HepG2 (cell line): ENCODE data around the gene CAPZA2. TPM values are rescaled to one million over a fixed set of nuclear protein-coding genes. Genes with fewer than 3 reads are reported as not detected.

Source experiments
- ATAC-seq: fragments of 200-7000 bp; cut with Tn5 transposase; 3 replicates; pipeline ENCODE4 v1.9.1; 2020; ENCODE audit warnings: mild to moderate bottlenecking, moderate library complexity
- BruUV-seq: library from RNA; stranded (reverse); fragments of 400-500 nt; replicated peaks from 2 replicates; lab custom pipeline; 2021; lab: Mats Ljungman, UMichigan
- CTCF ChIA-PET: fragments of 300-600 bp; formaldehyde crosslinking; extraction: SDS; loops from one replicate; lab custom pipeline; 2021; ENCODE audit warnings: low total read pairs, inconsistent platforms, low intra/inter-chr PET ratio; lab: Yijun Ruan, JAX
- POLR2A ChIA-PET: fragments of 350-600 bp; sonication (Branson Sonifier 250); formaldehyde crosslinking; loops from one replicate; lab custom pipeline; 2020; ENCODE audit warnings: antibody characterized with exemption, inconsistent platforms; lab: Yijun Ruan, JAX
- DNase-seq: peaks from one replicate; pipeline ENCODE4 v3.0.0-alpha.2; 2015; ENCODE audit warnings: low spot score
- FAIRE-seq: peaks from 3 replicates; lab custom pipeline; 2011; peaks lifted over from hg19 to GRCh38; lab: Jason Lieb, UNC
- H2AFZ ChIP-seq: one replicate; pipeline ENCODE4 v1.6.1; 2011; ENCODE audit warnings: low read length, inconsistent platforms
- H3K27ac ChIP-seq: fragments of 300-600 bp; 3 replicates; pipeline ENCODE4 v1.8.0; 2011; ENCODE audit warnings: mixed run types, mild to moderate bottlenecking, mixed read lengths, low read length, inconsistent platforms; ENCODE audit not compliant: insufficient read depth; ENCODE audit errors: extremely low read length
- H3K27me3 ChIP-seq, 2 experiments: fragments of 200-600 bp in 1 of 2; 2 replicates in 1 of 2; 3 replicates in 1 of 2; pipeline versions ENCODE4 v1.6.0 to v1.8.0; 2011; ENCODE audit warnings: low read length in 2 of 2, mild to moderate bottlenecking in 2 of 2, moderate library complexity in 2 of 2, inconsistent platforms in 1 of 2; ENCODE audit not compliant: insufficient read depth in 2 of 2, control insufficient read depth in 1 of 2
- H3K36me3 ChIP-seq, 2 experiments: fragments of 200-600 bp in 1 of 2; replicated peaks in 1 of 2; 2 replicates in 1 of 2; 3 replicates in 1 of 2; pipeline versions ENCODE4 v1.5.1 to v1.8.0; 2011; ENCODE audit warnings: low read length in 2 of 2, inconsistent platforms in 1 of 2; ENCODE audit not compliant: insufficient read depth in 2 of 2, control insufficient read depth in 1 of 2
- H3K4me1 ChIP-seq: 2 replicates; pipeline ENCODE4 v1.5.1; 2012; ENCODE audit warnings: low read length, inconsistent platforms; ENCODE audit not compliant: insufficient read depth
- H3K4me2 ChIP-seq: 2 replicates; pipeline ENCODE4 v1.6.0; 2011; ENCODE audit warnings: low read depth, low read length, inconsistent platforms
- H3K4me3 ChIP-seq, 3 experiments: fragments of 200-600 bp in 1 of 3; sonication (generic), shearing (Covaris generic) in 1 of 3; replicated peaks in 1 of 3; 2 replicates each; pipeline ENCODE4 v1.5.1; 2011 to 2016; ENCODE audit warnings: low read length in 3 of 3, inconsistent platforms in 2 of 3, low read depth in 2 of 3, mild to moderate bottlenecking in 2 of 3, control low read depth in 1 of 3, mixed read lengths in 1 of 3; ENCODE audit not compliant: insufficient read depth in 1 of 3
- H3K79me2 ChIP-seq: one replicate; pipeline ENCODE4 v1.6.1; 2011; ENCODE audit warnings: low read length, inconsistent platforms; ENCODE audit not compliant: insufficient read depth
- H3K9ac ChIP-seq: 2 replicates; pipeline ENCODE4 v1.6.0; 2011; ENCODE audit warnings: mild to moderate bottlenecking, low read depth, low read length, inconsistent platforms; ENCODE audit not compliant: insufficient read depth
- H3K9me3 ChIP-seq: 2 replicates; pipeline ENCODE4 v1.5.1; 2012; ENCODE audit warnings: mild to moderate bottlenecking, low read length
- H4K20me1 ChIP-seq: 2 replicates; pipeline ENCODE4 v1.6.0; 2011; ENCODE audit warnings: inconsistent platforms, mild to moderate bottlenecking, low read length, moderate library complexity; ENCODE audit not compliant: insufficient read depth
- AHDC1 ChIP-seq: sonication (generic); formaldehyde crosslinking; IDR thresholded peaks from 2 replicates; pipeline ENCODE4 v1.5.1; 2020; ENCODE audit warnings: mild to moderate bottlenecking, missing genetic modification reagents, borderline replicate concordance
- CERS6 ChIP-seq: sonication (generic); formaldehyde crosslinking; IDR thresholded peaks from 2 replicates; pipeline ENCODE4 v1.5.0; 2020; ENCODE audit warnings: missing genetic modification reagents
- FOXC1 ChIP-seq: sonication (generic); formaldehyde crosslinking; IDR thresholded peaks from 2 replicates; pipeline ENCODE4 v1.8.0; 2022; ENCODE audit warnings: mild to moderate bottlenecking, missing genetic modification reagents, borderline replicate concordance
- HMG20B ChIP-seq: conservative IDR thresholded peaks from 2 replicates; pipeline ENCODE4 v1.6.1; 2016; ENCODE audit warnings: missing genetic modification reagents, missing compliant biosample characterization
- KDM3A ChIP-seq: IDR thresholded peaks from 2 replicates; pipeline ENCODE4 v1.6.1; 2018; ENCODE audit warnings: low read depth, missing compliant biosample characterization
- KMT2A ChIP-seq: sonication (generic); formaldehyde crosslinking; IDR thresholded peaks from 2 replicates; pipeline ENCODE4 v1.4.0; 2020; ENCODE audit warnings: missing genetic modification reagents
- MAFK ChIP-seq, 2 experiments: IDR thresholded peaks in 1 of 2; conservative IDR thresholded peaks in 1 of 2; 2 replicates each; pipeline ENCODE4 v1.6.1; 2011; ENCODE audit warnings: improper control_type of control experiment in 2 of 2, low read length in 2 of 2
- MBD4 ChIP-seq: IDR thresholded peaks from 2 replicates; pipeline ENCODE4 v1.6.1; 2012; ENCODE audit warnings: low read length, inconsistent platforms, borderline replicate concordance
- PCBP1 ChIP-seq: fragments of 200-400 bp; formaldehyde crosslinking; IDR thresholded peaks from 2 replicates; pipeline ENCODE4 v1.6.1; 2017; ENCODE audit warnings: mild to moderate bottlenecking, low read depth, low read length, borderline replicate concordance
- RELA ChIP-seq: sonication (generic); formaldehyde crosslinking; IDR thresholded peaks from 2 replicates; pipeline ENCODE4 v1.4.0; 2020; ENCODE audit warnings: missing genetic modification reagents
- ZBTB7B ChIP-seq: sonication (generic); formaldehyde crosslinking; IDR thresholded peaks from 2 replicates; pipeline ENCODE4 v1.4.0; 2020; ENCODE audit warnings: missing genetic modification reagents
- ZNF20 ChIP-seq: sonication (generic); formaldehyde crosslinking; IDR thresholded peaks from 2 replicates; pipeline ENCODE4 v1.4.0; 2020; ENCODE audit warnings: mild to moderate bottlenecking, moderate library complexity, missing genetic modification reagents
- ZNF329 ChIP-seq: sonication (generic); formaldehyde crosslinking; IDR thresholded peaks from 2 replicates; pipeline ENCODE4 v1.9.0; 2021; ENCODE audit warnings: low read depth, mild to moderate bottlenecking, missing genetic modification reagents
- ZNF567 ChIP-seq: sonication (generic); formaldehyde crosslinking; IDR thresholded peaks from 2 replicates; pipeline ENCODE4 v1.8.1; 2023; ENCODE audit warnings: mild to moderate bottlenecking, missing genetic modification reagents, borderline replicate concordance
- ZNF670 ChIP-seq: sonication (generic); formaldehyde crosslinking; IDR thresholded peaks from 2 replicates; pipeline ENCODE4 v1.8.0; 2022; ENCODE audit warnings: mild to moderate bottlenecking, missing genetic modification reagents, borderline replicate concordance
- ZNF839 ChIP-seq: sonication (generic); formaldehyde crosslinking; IDR thresholded peaks from 2 replicates; pipeline ENCODE4 v1.4.0; 2020; ENCODE audit warnings: missing genetic modification reagents, mild to moderate bottlenecking, borderline replicate concordance
- WGBS: methylation state at CpG from one replicate; pipeline ENCODE4 v1.1.6; 2017; ENCODE audit warnings: low lambda C conversion rate; 5-methylcytosine and 5-hydroxymethylcytosine counted together
- in situ Hi-C: cut with HindIII; loops from 2 replicates; pipeline ENCODE4 v1.10.0; 2017; ENCODE audit warnings: low pct_unique_long_range_greater_than_20kb; ENCODE audit not compliant: extremely low pct_ligation_motif_present
- intact Hi-C: fragments of 100-400 bp; cut with micrococcal nuclease; formaldehyde crosslinking; loops from one replicate; pipeline ENCODE4 v1.10.0; 2022; ENCODE audit not compliant: unreplicated experiment
- polyA plus RNA-seq, 8 experiments: library from polyadenylated mRNA; depleted of rRNA in 3 of 8; stranded (reverse) in 7 of 8; unstranded in 1 of 8; fragments of >200 nt; fragmentation: Illumina TruSeq in 4 of 8; extraction: Trizol in 4 of 8; gene quantifications; 2 replicates each; pipeline versions ENCODE4 v1.2.1 to v1.2.3, GENCODE V29; 2011 to 2016; ENCODE audit warnings: low read depth in 4 of 8, missing spikeins in 1 of 8, mixed read lengths in 1 of 8; ENCODE audit not compliant: insufficient read depth in 1 of 8
- total RNA-seq, 5 experiments: library from RNA; depleted of rRNA; stranded (reverse); fragments of >200 nt; fragmentation: Illumina TruSeq; extraction: Trizol; gene quantifications; 2 replicates each; pipeline ENCODE4 v1.2.3, GENCODE V29; 2016; ENCODE audit warnings: low read depth in 1 of 5

CAPZA2 gene
- total and polyA plus RNA-seq, 2 of the 13 experiments (the other 11 are each of a cell fraction or from before 2014, with no cell fraction given) = 38.4 to 199 TPM

- no peak for DNase-seq
- Histone ChIP-seq H3K9me3 (no peaks in the 10 kb centered on the region), H3K79me2 (peaks cover 28% of the 10 kb centered on the region), H3K9ac (no peak overlapping the region), H3K36me3 (no peaks in the 10 kb centered on the region), H3K4me3 (no peak overlapping the region), H4K20me1 (no peaks in the 10 kb centered on the region), H3K4me1 (peaks cover 34% of the 10 kb centered on the region), H2AFZ (no peak overlapping the region), H3K27ac (no peak overlapping the region), H3K27me3 (no peaks in the 10 kb centered on the region), H3K4me2 (no peak overlapping the region)
- in situ Hi-C loops (no loop called here), intact Hi-C loops (no loop called here)
- WGBS = 98% methylated on average over 3 of the region's 3 CpGs
- CTCF ChIA-PET = no interaction called here
- POLR2A ChIA-PET = no interaction called here
- TF ChIP-seq FOXC1 (CRISPR knock-in tag) (no peak), ZBTB7B (no peak), ZNF567 (CRISPR knock-in tag) (no peak), CERS6 (CRISPR knock-in tag) (no peak), RELA (CRISPR knock-in tag) (no peak), AHDC1 (CRISPR knock-in tag) (no peak), KMT2A (no peak), ZNF670 (no peak), ZNF329 (CRISPR knock-in tag) (no peak), MBD4 (no peak), PCBP1 (no peak), ZNF839 (CRISPR knock-in tag) (no peak), HMG20B (CRISPR knock-in tag) (no peak), MAFK (conservative IDR thresholded peaks at IDR 0.05 in 1 of 2, IDR thresholded peaks at IDR 0.05 in 1 of 2; ENCODE audit: low read length in 2 of 2) (no peak), ZNF20 (CRISPR knock-in tag) (no peak), KDM3A (CRISPR knock-in tag) (no peak)
- no peak for ATAC-seq
- no TSS peak for BruUV-seq
- no peak for FAIRE-seq
These were observed 107.0 kb downstream of the CAPZA2 start for GRCh38 chr7:116969371-116969902.
